HEK293 (cell line): ENCODE data around the gene EME1.

ENCODE experiments used
- ZBTB7A ChIP-seq: fragments of 450-650 bp; formaldehyde crosslinking; IDR thresholded peaks from 2 replicates; pipeline ENCODE4 v1.5.1; 2016; ENCODE audit warnings: low read depth, missing biosample characterization, missing genetic modification characterization
- ZFP41 ChIP-seq: fragments of 450-650 bp; formaldehyde crosslinking; IDR thresholded peaks from 2 replicates; pipeline ENCODE4 v1.5.1; 2016; ENCODE audit warnings: missing biosample characterization, missing genetic modification characterization, borderline replicate concordance
- ZNF324 ChIP-seq: fragments of 450-650 bp; formaldehyde crosslinking; IDR thresholded peaks from 2 replicates; pipeline ENCODE4 v1.5.1; 2016; ENCODE audit warnings: missing biosample characterization, missing genetic modification characterization
- ZNF664 ChIP-seq: fragments of 450-650 bp; formaldehyde crosslinking; IDR thresholded peaks from 2 replicates; pipeline ENCODE4 v1.5.1; 2016; ENCODE audit warnings: missing biosample characterization, missing genetic modification characterization
- ZNF792 ChIP-seq: fragments of 450-650 bp; formaldehyde crosslinking; IDR thresholded peaks from 2 replicates; pipeline ENCODE4 v1.5.1; 2016; ENCODE audit warnings: missing biosample characterization, missing genetic modification characterization
- TF ChIP-seq, protein P1 (sequence below): fragments of 450-650 bp; formaldehyde crosslinking; IDR thresholded peaks from 2 replicates; pipeline ENCODE4 v1.5.1; 2016; ENCODE audit warnings: missing biosample characterization, missing genetic modification characterization
- TF ChIP-seq, protein P2 (sequence below): fragments of 450-650 bp; formaldehyde crosslinking; IDR thresholded peaks from 2 replicates; pipeline ENCODE4 v1.5.1; 2017; ENCODE audit warnings: missing biosample characterization, missing genetic modification characterization

DNA sequence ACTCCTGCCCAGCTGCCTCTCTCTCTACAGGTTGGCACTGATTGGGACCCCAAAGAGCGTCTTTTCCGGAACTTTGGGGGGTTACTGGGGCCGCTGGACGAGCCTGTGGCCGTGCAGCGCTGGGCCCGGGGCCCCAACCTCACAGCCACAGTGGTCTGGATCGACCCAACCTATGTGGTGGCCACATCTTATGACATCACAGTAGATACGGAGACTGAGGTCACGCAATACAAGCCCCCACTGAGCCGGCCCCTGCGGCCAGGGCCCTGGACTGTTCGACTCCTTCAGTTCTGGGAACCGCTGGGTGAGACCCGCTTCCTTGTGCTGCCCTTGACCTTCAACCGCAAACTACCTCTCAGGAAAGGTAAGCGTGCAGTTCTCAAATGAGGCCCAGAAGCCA lies 14.9 kb upstream of the EME1 start:
- TF ChIP-seq ZNF324 (tag by site-specific recombination): no peak
- TF ChIP-seq, protein P1, sequence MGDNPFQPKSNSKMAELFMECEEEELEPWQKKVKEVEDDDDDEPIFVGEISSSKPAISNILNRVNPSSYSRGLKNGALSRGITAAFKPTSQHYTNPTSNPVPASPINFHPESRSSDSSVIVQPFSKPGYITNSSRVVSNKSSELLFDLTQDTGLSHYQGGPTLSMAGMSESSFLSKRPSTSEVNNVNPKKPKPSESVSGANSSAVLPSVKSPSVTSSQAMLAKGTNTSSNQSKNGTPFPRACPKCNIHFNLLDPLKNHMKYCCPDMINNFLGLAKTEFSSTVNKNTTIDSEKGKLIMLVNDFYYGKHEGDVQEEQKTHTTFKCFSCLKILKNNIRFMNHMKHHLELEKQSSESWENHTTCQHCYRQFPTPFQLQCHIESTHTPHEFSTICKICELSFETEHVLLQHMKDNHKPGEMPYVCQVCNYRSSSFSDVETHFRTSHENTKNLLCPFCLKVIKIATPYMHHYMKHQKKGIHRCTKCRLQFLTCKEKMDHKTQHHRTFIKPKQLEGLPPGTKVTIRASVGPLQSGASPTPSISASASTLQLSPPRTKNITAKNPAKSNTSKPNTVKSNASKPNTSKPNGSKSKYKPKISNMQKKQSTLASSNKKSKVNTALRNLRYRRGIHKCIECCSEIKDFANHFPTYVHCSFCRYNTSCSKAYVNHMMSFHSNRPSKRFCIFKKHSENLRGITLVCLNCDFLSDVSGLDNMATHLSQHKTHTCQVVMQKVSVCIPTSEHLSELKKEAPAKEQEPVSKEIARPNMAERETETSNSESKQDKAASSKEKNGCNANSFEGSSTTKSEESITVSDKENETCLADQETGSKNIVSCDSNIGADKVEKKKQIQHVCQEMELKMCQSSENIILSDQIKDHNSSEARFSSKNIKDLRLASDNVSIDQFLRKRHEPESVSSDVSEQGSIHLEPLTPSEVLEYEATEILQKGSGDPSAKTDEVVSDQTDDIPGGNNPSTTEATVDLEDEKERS (tag by site-specific recombination): no peak
- no peak for TF ChIP-seq ZFP41 (tag by site-specific recombination)
- no peak for TF ChIP-seq ZBTB7A
- TF ChIP-seq, protein P2, sequence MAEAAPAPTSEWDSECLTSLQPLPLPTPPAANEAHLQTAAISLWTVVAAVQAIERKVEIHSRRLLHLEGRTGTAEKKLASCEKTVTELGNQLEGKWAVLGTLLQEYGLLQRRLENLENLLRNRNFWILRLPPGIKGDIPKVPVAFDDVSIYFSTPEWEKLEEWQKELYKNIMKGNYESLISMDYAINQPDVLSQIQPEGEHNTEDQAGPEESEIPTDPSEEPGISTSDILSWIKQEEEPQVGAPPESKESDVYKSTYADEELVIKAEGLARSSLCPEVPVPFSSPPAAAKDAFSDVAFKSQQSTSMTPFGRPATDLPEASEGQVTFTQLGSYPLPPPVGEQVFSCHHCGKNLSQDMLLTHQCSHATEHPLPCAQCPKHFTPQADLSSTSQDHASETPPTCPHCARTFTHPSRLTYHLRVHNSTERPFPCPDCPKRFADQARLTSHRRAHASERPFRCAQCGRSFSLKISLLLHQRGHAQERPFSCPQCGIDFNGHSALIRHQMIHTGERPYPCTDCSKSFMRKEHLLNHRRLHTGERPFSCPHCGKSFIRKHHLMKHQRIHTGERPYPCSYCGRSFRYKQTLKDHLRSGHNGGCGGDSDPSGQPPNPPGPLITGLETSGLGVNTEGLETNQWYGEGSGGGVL (tag by site-specific recombination): no peak
- TF ChIP-seq ZNF664: no peak
- TF ChIP-seq ZNF792 (tag by site-specific recombination): no peak
